HL-60 (cell line): ENCODE results near the gene OGA.

Experiments
- GABPA ChIP-seq: IDR thresholded peaks from 2 replicates; pipeline ENCODE4 v1.6.1; 2012; ENCODE audit warnings: low read depth
- POLR2AphosphoS5 ChIP-seq: IDR thresholded peaks from 2 replicates; pipeline ENCODE4 v1.6.1; 2012; ENCODE audit warnings: low read depth
- SPI1 ChIP-seq: IDR thresholded peaks from 2 replicates; pipeline ENCODE4 v1.6.1; 2012; ENCODE audit warnings: low read depth, mild to moderate bottlenecking, borderline replicate concordance
- TF ChIP-seq, protein P1 (sequence below): IDR thresholded peaks from 2 replicates; pipeline ENCODE4 v1.6.1; 2012; ENCODE audit warnings: low read depth; ENCODE audit not compliant: insufficient replicate concordance
- TF ChIP-seq, protein P2 (sequence below): IDR thresholded peaks from one replicate; pipeline ENCODE4 v1.5.1; 2011; ENCODE audit warnings: low read length, control low read depth, inconsistent platforms; ENCODE audit not compliant: insufficient read depth

DNA sequence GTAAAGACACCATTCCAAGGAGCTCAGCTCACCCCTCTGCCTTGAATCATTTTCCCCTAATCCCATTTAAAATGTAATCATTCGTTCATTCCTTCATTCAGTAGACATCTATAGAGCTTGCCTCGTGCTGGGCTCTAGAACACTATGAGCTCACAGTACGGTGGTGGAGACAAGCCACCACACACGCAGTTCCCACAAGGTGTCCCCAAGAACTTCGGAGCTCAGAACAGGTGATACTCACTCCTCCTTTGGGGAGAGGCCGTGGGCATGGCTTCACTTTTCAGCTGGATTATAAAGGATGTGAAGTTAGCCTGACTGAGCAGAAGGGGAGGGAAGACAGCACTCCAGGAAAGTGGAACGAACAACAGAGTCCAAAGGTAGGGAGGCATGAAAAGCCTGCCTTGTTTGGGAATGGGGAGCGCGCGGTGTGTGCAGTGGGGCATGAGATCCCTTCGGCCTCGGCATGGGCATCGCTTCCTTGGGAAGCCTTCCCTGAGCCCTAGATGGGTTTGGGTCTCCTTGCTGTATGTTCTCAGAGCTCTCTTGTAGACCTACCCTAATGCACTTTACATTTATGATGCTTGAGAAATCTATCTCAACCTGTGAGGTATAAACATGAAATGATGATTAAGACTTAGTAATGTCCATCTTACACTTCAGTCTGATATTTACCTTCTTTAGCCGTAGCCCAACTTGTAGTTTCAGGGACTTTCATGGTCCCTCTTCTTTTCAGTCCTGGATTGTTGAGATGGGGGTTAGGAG lies 809 bp upstream of the OGA start:
- peak; percentile 18; the same call in 1 of the 2 replicates for TF ChIP-seq POLR2AphosphoS5
- TF ChIP-seq, protein P1, sequence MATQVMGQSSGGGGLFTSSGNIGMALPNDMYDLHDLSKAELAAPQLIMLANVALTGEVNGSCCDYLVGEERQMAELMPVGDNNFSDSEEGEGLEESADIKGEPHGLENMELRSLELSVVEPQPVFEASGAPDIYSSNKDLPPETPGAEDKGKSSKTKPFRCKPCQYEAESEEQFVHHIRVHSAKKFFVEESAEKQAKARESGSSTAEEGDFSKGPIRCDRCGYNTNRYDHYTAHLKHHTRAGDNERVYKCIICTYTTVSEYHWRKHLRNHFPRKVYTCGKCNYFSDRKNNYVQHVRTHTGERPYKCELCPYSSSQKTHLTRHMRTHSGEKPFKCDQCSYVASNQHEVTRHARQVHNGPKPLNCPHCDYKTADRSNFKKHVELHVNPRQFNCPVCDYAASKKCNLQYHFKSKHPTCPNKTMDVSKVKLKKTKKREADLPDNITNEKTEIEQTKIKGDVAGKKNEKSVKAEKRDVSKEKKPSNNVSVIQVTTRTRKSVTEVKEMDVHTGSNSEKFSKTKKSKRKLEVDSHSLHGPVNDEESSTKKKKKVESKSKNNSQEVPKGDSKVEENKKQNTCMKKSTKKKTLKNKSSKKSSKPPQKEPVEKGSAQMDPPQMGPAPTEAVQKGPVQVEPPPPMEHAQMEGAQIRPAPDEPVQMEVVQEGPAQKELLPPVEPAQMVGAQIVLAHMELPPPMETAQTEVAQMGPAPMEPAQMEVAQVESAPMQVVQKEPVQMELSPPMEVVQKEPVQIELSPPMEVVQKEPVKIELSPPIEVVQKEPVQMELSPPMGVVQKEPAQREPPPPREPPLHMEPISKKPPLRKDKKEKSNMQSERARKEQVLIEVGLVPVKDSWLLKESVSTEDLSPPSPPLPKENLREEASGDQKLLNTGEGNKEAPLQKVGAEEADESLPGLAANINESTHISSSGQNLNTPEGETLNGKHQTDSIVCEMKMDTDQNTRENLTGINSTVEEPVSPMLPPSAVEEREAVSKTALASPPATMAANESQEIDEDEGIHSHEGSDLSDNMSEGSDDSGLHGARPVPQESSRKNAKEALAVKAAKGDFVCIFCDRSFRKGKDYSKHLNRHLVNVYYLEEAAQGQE, result peak; percentile 35
- TF ChIP-seq, protein P2, sequence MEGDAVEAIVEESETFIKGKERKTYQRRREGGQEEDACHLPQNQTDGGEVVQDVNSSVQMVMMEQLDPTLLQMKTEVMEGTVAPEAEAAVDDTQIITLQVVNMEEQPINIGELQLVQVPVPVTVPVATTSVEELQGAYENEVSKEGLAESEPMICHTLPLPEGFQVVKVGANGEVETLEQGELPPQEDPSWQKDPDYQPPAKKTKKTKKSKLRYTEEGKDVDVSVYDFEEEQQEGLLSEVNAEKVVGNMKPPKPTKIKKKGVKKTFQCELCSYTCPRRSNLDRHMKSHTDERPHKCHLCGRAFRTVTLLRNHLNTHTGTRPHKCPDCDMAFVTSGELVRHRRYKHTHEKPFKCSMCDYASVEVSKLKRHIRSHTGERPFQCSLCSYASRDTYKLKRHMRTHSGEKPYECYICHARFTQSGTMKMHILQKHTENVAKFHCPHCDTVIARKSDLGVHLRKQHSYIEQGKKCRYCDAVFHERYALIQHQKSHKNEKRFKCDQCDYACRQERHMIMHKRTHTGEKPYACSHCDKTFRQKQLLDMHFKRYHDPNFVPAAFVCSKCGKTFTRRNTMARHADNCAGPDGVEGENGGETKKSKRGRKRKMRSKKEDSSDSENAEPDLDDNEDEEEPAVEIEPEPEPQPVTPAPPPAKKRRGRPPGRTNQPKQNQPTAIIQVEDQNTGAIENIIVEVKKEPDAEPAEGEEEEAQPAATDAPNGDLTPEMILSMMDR, result no peak
- TF ChIP-seq SPI1, result no peak
- no peak for TF ChIP-seq GABPA
